GM21737 (cell line): ENCODE measurements around the gene EPB41L2.
"Not testable (repeated sequence)": the region's sequence is repeated elsewhere in the genome, so short reads cannot be mapped to it uniquely, and the experiment has no call there.

Experiments used
- ATAC-seq: cut with Tn5 transposase; IDR thresholded peaks from one replicate; pipeline ENCODE4 v1.9.1; 2021; ENCODE audit warnings: mild to moderate bottlenecking, moderate library complexity; ENCODE audit not compliant: unreplicated experiment

Gene EPB41L2

GRCh38 chr6:131005439-131006016 is 57.5 kb downstream of the EPB41L2 start:
- ATAC-seq, result no peak

- ATAC-seq, result no peak
Observed at GRCh38 chr6:131004936-131005335, 58.1 kb downstream of the EPB41L2 start.

GRCh38 chr6:131004387-131004755 is 58.7 kb downstream of the EPB41L2 start:
- no peak for ATAC-seq

- ATAC-seq, result no peak
Observed at GRCh38 chr6:131003488-131004386, 59.3 kb downstream of the EPB41L2 start.

GRCh38 chr6:131002661-131002980 is 60.4 kb downstream of the EPB41L2 start:
- ATAC-seq, result no peak

- no peak for ATAC-seq
Observed at GRCh38 chr6:131001945-131002660, 60.9 kb downstream of the EPB41L2 start.

GRCh38 chr6:131001111-131001736 is 61.8 kb downstream of the EPB41L2 start:
- no peak for ATAC-seq

GRCh38 chr6:131000544-131000943 is 62.5 kb downstream of the EPB41L2 start:
- ATAC-seq, result no peak

- no peak for ATAC-seq
Observed at GRCh38 chr6:130997061-130997753, 65.8 kb downstream of the EPB41L2 start.

GRCh38 chr6:130996635-130997034 is 66.4 kb downstream of the EPB41L2 start:
- no peak for ATAC-seq

- ATAC-seq, result no peak
Observed at GRCh38 chr6:130995783-130996447, 67.1 kb downstream of the EPB41L2 start.

GRCh38 chr6:130994319-130995097 is 68.5 kb downstream of the EPB41L2 start:
- ATAC-seq, result no peak

- ATAC-seq, result no peak
Observed at GRCh38 chr6:130993292-130993765, 69.7 kb downstream of the EPB41L2 start.

- no peak for ATAC-seq
Observed at GRCh38 chr6:130991422-130992137, 71.5 kb downstream of the EPB41L2 start.

- not testable (repeated sequence) for ATAC-seq
Observed at GRCh38 chr6:130987539-130987938, 75.5 kb downstream of the EPB41L2 start.

GRCh38 chr6:130985115-130985514 is 77.9 kb downstream of the EPB41L2 start:
- ATAC-seq, result no peak

GRCh38 chr6:130982941-130983456 is 80.0 kb downstream of the EPB41L2 start:
- ATAC-seq, result no peak

GRCh38 chr6:130982135-130982534 is 80.9 kb downstream of the EPB41L2 start:
- ATAC-seq, result no peak

GRCh38 chr6:130981409-130981808 is 81.6 kb downstream of the EPB41L2 start:
- ATAC-seq, result no peak
